HUES48 (cell line): ENCODE results near the gene XKR7.
A peak's percentile ranks its signal among the peaks of the same experiment; 100 is the strongest.
"Not testable (repeated sequence)": the region's sequence is repeated elsewhere in the genome, so short reads cannot be mapped to it uniquely, and the experiment has no call there.

Experiments used
- H3K27ac ChIP-seq: one replicate; pipeline ENCODE4 v1.7.0; 2013; ENCODE audit warnings: low read depth, low read length, inconsistent platforms
- H3K27me3 ChIP-seq: 2 replicates; pipeline ENCODE4 v1.6.1; 2013; ENCODE audit warnings: mild to moderate bottlenecking, low read length; ENCODE audit not compliant: control insufficient read depth, insufficient read depth
- H3K36me3 ChIP-seq: 2 replicates; pipeline ENCODE4 v1.6.1; 2013; ENCODE audit warnings: low read length; ENCODE audit not compliant: control insufficient read depth, insufficient read depth
- H3K4me1 ChIP-seq: 2 replicates; pipeline ENCODE4 v1.6.1; 2013; ENCODE audit warnings: mild to moderate bottlenecking, low read length; ENCODE audit not compliant: control insufficient read depth, insufficient read depth
- H3K4me3 ChIP-seq: 2 replicates; pipeline ENCODE4 v1.5.1; 2013; ENCODE audit warnings: mild to moderate bottlenecking, low read depth, low read length
- H3K9ac ChIP-seq: 2 replicates; pipeline ENCODE4 v1.6.1; 2013; ENCODE audit warnings: mild to moderate bottlenecking, low read depth, low read length, moderate library complexity
- H3K9me3 ChIP-seq: 2 replicates; pipeline ENCODE4 v1.6.1; 2013; ENCODE audit warnings: low read length; ENCODE audit not compliant: control insufficient read depth, insufficient read depth

Gene XKR7

GRCh38 chr20:31967830-31968249, at the start of gene XKR7:
Gene XKR7 (plus strand): TSS chr20:31968151. CDS start chr20:31968176, 25 bp downstream.
- peaks cover 6% of the 10 kb centered on the region for H3K4me1 ChIP-seq
- peak within 1 kb of the TSS; percentile 41 for H3K27ac ChIP-seq
- H3K36me3 ChIP-seq = no peaks in the 10 kb centered on the region
- no peaks in the 10 kb centered on the region for H3K9me3 ChIP-seq
- peak within 1 kb of the TSS; percentile 70 for H3K4me3 ChIP-seq
- no peak within 1 kb of the TSS for H3K9ac ChIP-seq
- H3K27me3 ChIP-seq = peaks cover 28% of the 10 kb centered on the region

GRCh38 chr20:31918466-31919105, 49.4 kb upstream of the XKR7 start:
- Histone ChIP-seq H3K9me3 (no peaks in the 10 kb centered on the region), H3K36me3 (no peaks in the 10 kb centered on the region), H3K4me3 (no peak overlapping the region), H3K27ac (no peak overlapping the region), H3K9ac (no peak overlapping the region), H3K4me1 (peaks cover 19% of the 10 kb centered on the region), H3K27me3 (no peaks in the 10 kb centered on the region)

- no peaks in the 10 kb centered on the region for H3K9me3 ChIP-seq
- H3K27me3 ChIP-seq = no peaks in the 10 kb centered on the region
- peaks cover 11% of the 10 kb centered on the region; the same call in 1 of the 2 replicates for H3K4me1 ChIP-seq
- H3K9ac ChIP-seq = no peak overlapping the region
- H3K36me3 ChIP-seq = no peaks in the 10 kb centered on the region
- H3K27ac ChIP-seq = no peak overlapping the region
- no peak overlapping the region for H3K4me3 ChIP-seq
Observed at GRCh38 chr20:31919410-31920155, 48.4 kb upstream of the XKR7 start.

- Histone ChIP-seq H3K27ac (no peak overlapping the region), H3K4me3 (no peak overlapping the region), H3K9ac (no peak overlapping the region), H3K36me3 (no peaks in the 10 kb centered on the region), H3K27me3 (no peaks in the 10 kb centered on the region), H3K9me3 (no peaks in the 10 kb centered on the region), H3K4me1 (peaks cover 9% of the 10 kb centered on the region; the same call in 1 of the 2 replicates)
Observed at GRCh38 chr20:31920275-31920855, 47.6 kb upstream of the XKR7 start.

GRCh38 chr20:31921480-31921879, 46.5 kb upstream of the XKR7 start:
- not testable (repeated sequence) for H3K36me3 ChIP-seq, H3K27ac ChIP-seq, H3K27me3 ChIP-seq, H3K4me1 ChIP-seq, H3K4me3 ChIP-seq, H3K9me3 ChIP-seq, H3K9ac ChIP-seq

- H3K36me3 ChIP-seq = no peaks in the 10 kb centered on the region
- H3K4me1 ChIP-seq = peaks cover 9% of the 10 kb centered on the region; the same call in 1 of the 2 replicates
- no peak overlapping the region for H3K4me3 ChIP-seq
- no peak overlapping the region for H3K27ac ChIP-seq
- no peaks in the 10 kb centered on the region for H3K9me3 ChIP-seq
- no peaks in the 10 kb centered on the region for H3K27me3 ChIP-seq
- no peak overlapping the region for H3K9ac ChIP-seq
Observed at GRCh38 chr20:31922181-31922580, 45.8 kb upstream of the XKR7 start.

- Histone ChIP-seq H3K27ac (no peak overlapping the region), H3K36me3 (no peaks in the 10 kb centered on the region), H3K9ac (no peak overlapping the region)
Observed at GRCh38 chr20:31922588-31922987, 45.4 kb upstream of the XKR7 start.

GRCh38 chr20:31923388-31924331, 44.3 kb upstream of the XKR7 start:
- no peaks in the 10 kb centered on the region for H3K36me3 ChIP-seq
- no peaks in the 10 kb centered on the region for H3K9me3 ChIP-seq
- H3K27ac ChIP-seq = no peak overlapping the region
- no peak overlapping the region for H3K4me3 ChIP-seq
- no peak overlapping the region for H3K9ac ChIP-seq
- peaks cover 9% of the 10 kb centered on the region; the same call in 1 of the 2 replicates for H3K4me1 ChIP-seq
- H3K27me3 ChIP-seq = no peaks in the 10 kb centered on the region

More at GRCh38 chr20:31922588-31922987, 45.4 kb upstream of the XKR7 start:
- Histone ChIP-seq H3K9me3 (no peaks in the 10 kb centered on the region), H3K4me3 (no peak overlapping the region), H3K4me1 (peaks cover 9% of the 10 kb centered on the region; the same call in 1 of the 2 replicates), H3K27me3 (no peaks in the 10 kb centered on the region)

GRCh38 chr20:31924561-31924960, 43.4 kb upstream of the XKR7 start:
- no peak overlapping the region for H3K27ac ChIP-seq
- H3K4me3 ChIP-seq = no peak overlapping the region
- no peaks in the 10 kb centered on the region for H3K27me3 ChIP-seq
- no peaks in the 10 kb centered on the region for H3K9me3 ChIP-seq
- no peak overlapping the region for H3K9ac ChIP-seq
- H3K4me1 ChIP-seq = peaks cover 3% of the 10 kb centered on the region; the same call in 1 of the 2 replicates
- no peaks in the 10 kb centered on the region for H3K36me3 ChIP-seq

- Histone ChIP-seq H3K27ac (no peak overlapping the region), H3K4me1 (no peaks in the 10 kb centered on the region; the same call in 1 of the 2 replicates), H3K9me3 (no peaks in the 10 kb centered on the region), H3K9ac (no peak overlapping the region), H3K27me3 (no peaks in the 10 kb centered on the region), H3K4me3 (no peak overlapping the region), H3K36me3 (no peaks in the 10 kb centered on the region)
Observed at GRCh38 chr20:31925631-31926030, 42.3 kb upstream of the XKR7 start.
